ENCODE results near the gene NAT8.
"Not testable (repeated sequence)": the region's sequence is repeated elsewhere in the genome, so short reads cannot be mapped to it uniquely, and the experiment has no call there.

The NAT8 gene

GRCh38 chr2:73654175-73654574 lies 12.0 kb upstream of the NAT8 start:
- Histone ChIP-seq H3K27ac (no peak overlapping the region), H2AFZ (ENCODE audit: low read depth) (no peak overlapping the region), H3K4me2 (no peak overlapping the region), H3K27me3 (ENCODE audit: insufficient read depth, low read depth) (no peaks in the 10 kb centered on the region), H3K4me1 (ENCODE audit: low read depth, poor library complexity, severe bottlenecking) (no peaks in the 10 kb centered on the region), H3K4me3 (IDR thresholded peaks at IDR 0.05; ENCODE audit: insufficient read depth, low read depth, low read length) (no peak overlapping the region), H3K9ac (no peak overlapping the region), H4K20me1 (ENCODE audit: insufficient read depth) (no peaks in the 10 kb centered on the region), H3K79me2 (ENCODE audit: insufficient read depth, low read depth) (no peaks in the 10 kb centered on the region), H3K36me3 (ENCODE audit: insufficient read depth) (no peaks in the 10 kb centered on the region)
- TF ChIP-seq CTCF (conservative IDR thresholded peaks at IDR 0.05; ENCODE audit: low read depth, low read length) = no peak

- Histone ChIP-seq H3K9ac (no peak overlapping the region), H4K20me1 (ENCODE audit: insufficient read depth) (no peaks in the 10 kb centered on the region), H3K4me3 (IDR thresholded peaks at IDR 0.05; ENCODE audit: insufficient read depth, low read depth, low read length) (no peak overlapping the region), H3K27me3 (ENCODE audit: insufficient read depth, low read depth) (no peaks in the 10 kb centered on the region), H3K79me2 (ENCODE audit: insufficient read depth, low read depth) (no peaks in the 10 kb centered on the region), H3K4me1 (ENCODE audit: low read depth, poor library complexity, severe bottlenecking) (no peaks in the 10 kb centered on the region), H3K36me3 (ENCODE audit: insufficient read depth) (no peaks in the 10 kb centered on the region), H3K27ac (no peak overlapping the region), H3K4me2 (no peak overlapping the region), H2AFZ (ENCODE audit: low read depth) (no peak overlapping the region)
- no peak for TF ChIP-seq CTCF (conservative IDR thresholded peaks at IDR 0.05; ENCODE audit: low read depth, low read length)
These were observed 10.1 kb upstream of the NAT8 start for GRCh38 chr2:73652348-73652747.

- Histone ChIP-seq H3K4me3 (IDR thresholded peaks at IDR 0.05; ENCODE audit: insufficient read depth, low read depth, low read length) (no peak overlapping the region), H3K36me3 (ENCODE audit: insufficient read depth) (no peaks in the 10 kb centered on the region), H3K9ac (no peak overlapping the region), H3K27ac (no peak overlapping the region), H3K4me2 (no peak overlapping the region), H4K20me1 (ENCODE audit: insufficient read depth) (no peaks in the 10 kb centered on the region), H2AFZ (ENCODE audit: low read depth) (no peak overlapping the region), H3K4me1 (ENCODE audit: low read depth, poor library complexity, severe bottlenecking) (no peaks in the 10 kb centered on the region), H3K27me3 (ENCODE audit: insufficient read depth, low read depth) (no peaks in the 10 kb centered on the region), H3K79me2 (ENCODE audit: insufficient read depth, low read depth) (no peaks in the 10 kb centered on the region)
- no peak for TF ChIP-seq CTCF (conservative IDR thresholded peaks at IDR 0.05; ENCODE audit: low read depth, low read length)
These were observed 9.5 kb upstream of the NAT8 start for GRCh38 chr2:73651591-73652230.

- H3K27me3 ChIP-seq (ENCODE audit: insufficient read depth, low read depth); H3K9ac ChIP-seq; H2AFZ ChIP-seq (ENCODE audit: low read depth); H3K27ac ChIP-seq; H3K36me3 ChIP-seq (ENCODE audit: insufficient read depth); H3K4me3 ChIP-seq (IDR thresholded peaks at IDR 0.05; ENCODE audit: insufficient read depth, low read depth, low read length); H3K79me2 ChIP-seq (ENCODE audit: insufficient read depth, low read depth); H3K4me1 ChIP-seq (ENCODE audit: low read depth, poor library complexity, severe bottlenecking); H4K20me1 ChIP-seq (ENCODE audit: insufficient read depth); H3K4me2 ChIP-seq: not testable (repeated sequence)
These were observed 5.5 kb upstream of the NAT8 start for GRCh38 chr2:73647690-73648089.

- H3K27ac ChIP-seq = no peak overlapping the region
- H3K4me3 ChIP-seq (IDR thresholded peaks at IDR 0.05; ENCODE audit: insufficient read depth, low read depth, low read length) = no peak overlapping the region
- no peaks in the 10 kb centered on the region for H3K36me3 ChIP-seq (ENCODE audit: insufficient read depth)
- no peak overlapping the region for H3K9ac ChIP-seq
- TF ChIP-seq CTCF (conservative IDR thresholded peaks at IDR 0.05; ENCODE audit: low read depth, low read length) = no peak
- H4K20me1 ChIP-seq (ENCODE audit: insufficient read depth) = no peaks in the 10 kb centered on the region
- no peaks in the 10 kb centered on the region for H3K4me1 ChIP-seq (ENCODE audit: low read depth, poor library complexity, severe bottlenecking)
- no peak overlapping the region for H2AFZ ChIP-seq (ENCODE audit: low read depth)
- no peaks in the 10 kb centered on the region for H3K27me3 ChIP-seq (ENCODE audit: insufficient read depth, low read depth)
- H3K79me2 ChIP-seq (ENCODE audit: insufficient read depth, low read depth) = no peaks in the 10 kb centered on the region
- H3K4me2 ChIP-seq = no peak overlapping the region
These were observed 507 bp downstream of the NAT8 start for GRCh38 chr2:73641767-73642062.
